ENCODE data around the gene CD69.
"Not testable (repeated sequence)": the region's sequence is repeated elsewhere in the genome, so short reads cannot be mapped to it uniquely, and the experiment has no call there.

The CD69 gene

DNA sequence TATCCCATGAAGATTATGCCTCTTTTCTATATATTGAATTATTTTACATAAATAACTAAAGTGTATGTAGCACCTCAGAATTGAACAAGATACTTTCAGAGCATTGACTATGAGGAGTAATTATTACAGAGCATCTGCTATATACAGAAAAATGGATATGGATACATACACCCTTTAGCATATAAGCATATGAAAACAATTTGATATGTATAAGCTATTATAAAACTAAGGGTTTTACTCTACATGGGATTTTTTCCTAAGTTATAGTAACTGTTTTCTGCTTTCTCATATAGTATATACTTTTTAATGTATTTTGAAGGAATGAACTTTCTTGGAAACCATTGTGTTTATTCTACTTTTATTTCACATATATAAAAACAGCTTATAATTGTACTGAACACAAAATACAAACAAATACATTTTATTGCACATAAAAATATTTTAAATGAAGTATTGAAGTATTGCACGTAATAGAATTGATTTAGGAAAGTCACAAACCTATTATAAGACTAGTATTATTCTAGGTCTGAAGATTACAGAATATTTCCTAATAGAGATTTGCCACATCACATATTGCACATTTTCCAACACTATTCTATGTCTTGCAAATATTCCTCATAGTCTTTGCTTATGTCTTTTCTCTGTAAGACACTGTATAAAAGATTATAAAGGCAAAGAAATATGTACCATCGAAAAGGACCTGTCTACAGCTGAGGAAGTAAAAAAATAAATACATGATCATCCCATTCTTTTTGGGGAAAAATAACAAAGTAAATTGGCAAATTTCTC, 8.4 kb downstream of the CD69 start:
- in situ Hi-C loops (cut with MboI; ENCODE audit: low sequenced_read_pairs) = loop anchor here (5.0 to 10.0 kb wide), 2 partner anchors 35 to 392 kb away; no protein-coding TSS in a partner anchor

DNA sequence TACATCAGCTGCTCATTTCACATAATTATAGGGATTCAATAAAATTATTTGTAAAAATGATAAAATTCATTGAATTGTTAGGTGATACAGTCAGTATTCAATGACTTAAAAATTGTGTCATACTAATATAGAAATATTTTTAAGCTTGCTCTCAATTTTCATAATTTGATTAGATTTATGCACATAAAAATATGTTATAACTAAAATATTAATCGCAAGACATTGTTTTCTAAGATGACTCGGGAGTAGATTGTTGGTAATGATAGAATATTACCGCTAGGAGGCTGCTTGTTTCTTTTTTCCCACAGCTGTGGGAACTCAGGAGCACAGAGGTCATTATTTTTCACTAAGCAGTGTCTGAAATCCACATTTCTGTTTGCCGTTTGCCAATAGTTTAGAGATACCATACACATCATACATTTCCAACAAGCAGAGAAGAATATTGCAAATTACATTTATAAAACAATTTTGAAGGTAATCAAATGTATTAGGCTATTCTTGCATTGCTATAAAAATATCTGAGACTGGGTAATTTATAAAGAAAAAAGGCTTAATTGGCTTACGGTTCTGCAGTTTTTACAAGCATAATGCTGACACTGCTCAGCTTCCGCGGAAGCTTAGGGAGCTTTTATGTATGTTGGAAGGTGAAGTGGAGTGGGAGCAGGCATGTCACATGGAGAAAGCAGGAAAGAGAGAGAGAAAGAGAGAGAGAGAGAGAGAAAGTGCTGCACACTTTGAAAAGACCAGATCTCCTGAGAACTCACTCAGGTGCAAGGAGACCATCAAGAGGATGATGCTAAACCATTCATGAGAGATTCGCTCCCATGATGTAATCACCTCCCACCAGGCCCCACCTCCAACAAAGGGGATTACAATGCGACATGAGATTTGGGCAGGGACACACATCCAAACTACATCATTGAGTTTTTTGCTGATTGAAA, 9.2 kb downstream of the CD69 start:
- in situ Hi-C loops (cut with MboI; ENCODE audit: low sequenced_read_pairs) = loop anchor here (5.0 to 10.0 kb wide), 2 partner anchors 36 to 393 kb away; no protein-coding TSS in a partner anchor

DNA sequence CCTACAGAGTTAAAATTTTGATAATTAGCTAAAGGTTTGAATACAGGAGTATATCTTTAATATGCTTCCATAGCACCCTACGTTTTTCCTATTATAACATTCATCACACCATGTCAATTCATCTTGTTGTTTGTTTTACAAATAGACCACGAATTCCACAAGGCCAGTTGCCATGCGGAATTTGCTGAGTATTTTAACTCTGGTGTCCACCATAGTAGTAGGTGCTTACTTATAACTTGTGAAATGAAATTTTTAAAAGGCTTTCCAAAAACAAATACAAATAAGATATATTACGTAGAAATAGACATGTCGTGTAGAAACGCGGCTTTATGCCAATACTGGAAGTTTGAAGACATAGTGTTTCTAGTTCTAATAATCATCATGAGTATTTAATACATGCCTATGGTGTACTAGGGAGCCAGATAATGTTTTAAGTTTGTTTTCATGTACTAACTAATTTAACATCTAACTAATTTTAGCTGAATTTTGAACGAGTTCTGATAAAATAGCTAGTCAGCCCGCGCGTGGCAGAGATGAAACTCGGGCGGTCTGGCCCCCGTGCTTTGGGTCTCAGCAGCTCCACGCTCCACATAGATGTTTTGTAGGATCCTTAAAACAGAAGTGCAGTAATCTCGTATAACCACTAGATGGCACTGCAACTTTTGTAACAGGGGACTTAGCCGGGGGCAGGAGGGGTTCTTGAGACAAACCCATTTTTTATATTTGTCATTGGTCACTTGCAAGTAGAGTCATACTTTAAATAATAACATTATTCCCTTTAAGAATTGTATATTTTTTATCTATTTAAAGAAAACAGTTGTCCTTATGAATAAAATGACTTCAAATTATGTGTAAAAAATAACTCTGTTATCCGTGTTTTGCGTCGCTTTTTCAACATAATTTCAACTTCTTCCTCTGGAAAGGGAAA, 10.2 kb downstream of the CD69 start:
- in situ Hi-C loops (cut with MboI; ENCODE audit: low sequenced_read_pairs) = loop anchor here (5.0 to 10.0 kb wide), 2 partner anchors 37 to 394 kb away; no protein-coding TSS in a partner anchor

DNA sequence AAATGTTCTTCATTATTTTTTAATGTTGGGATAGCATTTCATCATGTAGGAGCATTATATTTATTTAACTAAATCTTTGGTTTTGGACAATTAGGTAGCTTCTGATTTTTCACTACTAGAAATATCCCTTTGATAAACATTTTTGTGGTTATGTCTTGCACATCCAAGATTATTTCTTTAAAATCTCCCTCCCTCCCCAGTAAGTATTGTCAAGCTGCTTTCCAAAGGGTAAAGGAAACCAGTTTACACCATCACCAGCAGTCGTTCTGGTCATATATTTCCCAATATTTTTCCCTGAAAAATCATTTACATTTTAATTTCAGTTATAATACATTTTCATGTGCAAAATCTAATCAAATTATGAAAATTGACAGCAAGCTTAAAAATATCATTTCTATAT, 11.1 kb downstream of the CD69 start:
- in situ Hi-C loops (cut with MboI; ENCODE audit: low sequenced_read_pairs) = loop anchor here (5.0 to 10.0 kb wide), 3 partner anchors 38 to 395 kb away; no protein-coding TSS in a partner anchor

DNA sequence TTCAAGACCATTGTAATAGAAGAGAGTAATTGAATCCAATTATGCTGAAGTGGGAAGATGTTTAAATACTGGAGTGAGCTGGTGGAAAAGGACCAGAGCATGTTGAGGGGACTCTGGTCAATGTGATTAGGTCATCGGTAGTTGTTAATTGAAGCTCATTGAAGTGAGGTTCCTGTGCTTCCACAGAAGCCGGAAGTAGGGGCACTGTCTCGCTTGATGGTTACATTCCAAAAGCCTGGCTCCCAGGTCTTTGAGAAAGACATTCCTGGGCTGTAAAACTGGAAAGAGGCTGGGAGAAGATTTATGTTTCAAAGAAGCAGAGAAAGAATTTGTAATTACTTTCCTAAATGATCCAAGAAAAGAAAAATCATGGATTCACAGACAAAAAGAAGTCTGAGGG, 15.5 kb downstream of the CD69 start:
- in situ Hi-C loops (cut with MboI; ENCODE audit: low sequenced_read_pairs) = loop anchor here (10.0 kb wide), 1 partner anchor 180 kb away; no protein-coding TSS in a partner anchor

DNA sequence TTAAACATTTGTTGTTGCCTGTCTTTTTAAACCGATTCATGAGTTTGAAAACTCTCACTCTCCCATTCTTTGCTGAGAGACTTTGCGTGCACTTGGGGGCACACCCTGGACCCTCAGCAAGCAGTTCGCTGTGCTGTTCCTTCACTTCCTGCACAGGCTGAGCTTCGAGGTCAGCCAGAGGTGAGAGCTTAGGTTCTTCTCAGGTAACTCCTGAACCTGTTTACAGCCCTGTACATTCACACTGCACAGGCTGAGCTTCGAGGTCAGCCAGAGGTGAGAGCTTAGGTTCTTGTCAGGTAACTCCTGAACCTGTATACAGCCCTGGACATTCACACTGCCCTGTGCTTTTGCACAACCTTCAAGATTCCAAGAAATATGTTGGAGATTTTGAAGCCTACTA, 18.0 kb downstream of the CD69 start:
- in situ Hi-C loops (cut with MboI; ENCODE audit: low sequenced_read_pairs) = loop anchor here (10.0 kb wide), 1 partner anchor 182 kb away; no protein-coding TSS in a partner anchor

DNA sequence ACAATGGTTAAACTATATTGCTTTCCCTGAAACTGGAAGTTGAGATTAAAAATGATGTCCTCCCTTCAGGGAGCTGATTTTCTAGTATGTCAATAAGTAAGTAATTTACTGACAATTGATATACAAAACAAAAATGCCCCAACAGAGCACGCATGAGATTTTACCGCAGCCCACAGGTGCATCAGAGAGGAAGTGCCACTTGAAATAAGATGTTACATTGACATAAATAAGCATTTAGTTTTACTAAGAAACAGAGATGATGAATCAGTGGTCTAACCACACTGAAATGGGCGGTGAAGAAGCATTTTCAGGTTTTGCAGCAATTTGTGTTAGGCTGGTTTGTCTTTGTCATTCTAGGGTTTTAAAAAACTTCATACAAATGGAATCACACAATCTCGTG, 19.0 kb downstream of the CD69 start:
- in situ Hi-C loops (cut with MboI; ENCODE audit: low sequenced_read_pairs) = loop anchor here (10.0 kb wide), 1 partner anchor 183 kb away; no protein-coding TSS in a partner anchor

DNA sequence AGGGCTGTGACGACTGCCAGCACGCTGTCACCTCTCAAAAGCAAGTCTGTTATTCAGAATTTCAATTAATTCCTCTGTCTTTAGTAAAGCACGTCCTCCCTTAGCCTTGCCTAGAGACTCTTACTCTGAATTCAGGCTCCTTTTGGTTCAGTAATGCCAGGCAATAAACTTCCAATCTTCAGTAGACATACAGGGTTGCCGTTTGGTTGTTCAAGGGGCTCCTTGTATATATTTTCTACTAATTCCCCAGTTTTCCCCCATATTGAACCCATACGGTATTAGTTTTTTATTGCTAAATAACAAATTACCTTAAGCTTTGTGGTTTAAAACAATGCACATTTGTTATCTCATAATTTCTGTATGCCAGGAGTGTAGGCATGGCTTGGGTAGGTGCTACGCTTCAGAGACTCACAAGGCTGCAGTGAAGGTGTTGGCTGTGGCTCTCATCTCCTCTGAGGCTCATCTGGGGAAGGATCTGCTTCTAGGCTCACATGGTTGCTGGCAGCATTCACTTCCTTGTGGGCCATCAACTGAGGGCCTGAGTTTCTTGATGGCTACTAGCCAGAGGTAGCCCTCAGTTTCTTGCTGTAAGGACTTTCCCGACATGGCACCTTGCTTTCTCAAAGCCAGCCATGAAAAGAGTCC, 20.5 kb downstream of the CD69 start:
- in situ Hi-C loops (cut with MboI; ENCODE audit: low sequenced_read_pairs) = loop anchor here (10.0 kb wide), 1 partner anchor 185 kb away; no protein-coding TSS in a partner anchor

DNA sequence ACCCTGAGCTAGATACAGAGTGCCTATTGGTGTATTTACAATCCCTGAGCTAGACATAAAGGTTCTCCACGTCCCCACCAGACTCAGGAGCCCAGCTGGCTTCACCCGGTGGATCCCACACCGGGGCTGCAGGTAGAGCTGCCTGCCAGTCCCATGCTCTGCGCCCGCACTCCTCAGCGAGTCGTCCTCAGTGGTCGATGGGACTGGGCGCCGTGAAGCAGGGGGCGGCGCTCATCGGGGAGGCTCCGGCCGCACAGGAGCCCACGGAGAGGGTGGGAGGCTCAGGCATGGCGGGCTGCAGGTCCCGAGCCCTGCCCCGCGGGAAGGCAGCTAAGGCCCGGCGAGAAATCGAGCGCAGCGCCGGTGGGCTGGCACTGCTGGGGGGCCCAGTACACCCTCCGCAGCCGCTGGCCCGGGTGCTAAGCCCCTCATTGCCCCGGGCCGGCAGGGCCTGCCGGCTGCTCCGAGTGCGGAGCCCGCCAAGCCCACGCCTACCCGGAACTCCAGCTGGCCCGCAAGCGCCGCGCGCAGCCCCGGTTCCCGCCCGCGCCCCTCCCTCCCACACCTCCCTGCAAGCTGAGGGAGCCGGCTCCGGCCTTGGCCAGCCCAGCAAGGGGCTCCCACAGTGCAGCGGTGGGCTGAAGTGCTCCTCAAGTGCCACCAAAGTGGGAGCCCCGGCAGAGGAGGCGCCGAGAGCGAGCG, 21.1 kb downstream of the CD69 start:
- in situ Hi-C loops (cut with MboI; ENCODE audit: low sequenced_read_pairs) = loop anchor here (10.0 kb wide), 1 partner anchor 185 kb away; no protein-coding TSS in a partner anchor

DNA sequence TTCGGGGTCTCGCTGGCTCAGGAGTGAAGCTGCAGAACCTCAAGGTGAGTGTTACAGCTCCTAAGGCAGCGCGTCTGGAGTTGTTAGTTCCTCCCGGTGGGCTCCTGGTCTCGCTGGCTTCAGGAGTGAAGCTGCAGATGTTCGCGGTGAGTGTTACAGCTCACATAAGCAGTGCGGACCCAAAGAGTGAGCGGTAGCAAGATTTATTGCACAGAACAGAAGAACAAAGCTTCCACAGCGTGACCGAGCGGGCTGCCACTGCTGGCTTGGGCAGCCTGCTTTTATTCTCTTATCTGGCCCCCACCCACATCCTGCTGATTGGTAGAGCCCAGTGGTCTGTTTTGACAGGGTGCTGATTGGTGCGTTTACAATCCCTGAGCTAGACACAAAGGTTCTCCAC, 21.8 kb downstream of the CD69 start:
- in situ Hi-C loops (cut with MboI; ENCODE audit: low sequenced_read_pairs) = not testable (repeated sequence)

DNA sequence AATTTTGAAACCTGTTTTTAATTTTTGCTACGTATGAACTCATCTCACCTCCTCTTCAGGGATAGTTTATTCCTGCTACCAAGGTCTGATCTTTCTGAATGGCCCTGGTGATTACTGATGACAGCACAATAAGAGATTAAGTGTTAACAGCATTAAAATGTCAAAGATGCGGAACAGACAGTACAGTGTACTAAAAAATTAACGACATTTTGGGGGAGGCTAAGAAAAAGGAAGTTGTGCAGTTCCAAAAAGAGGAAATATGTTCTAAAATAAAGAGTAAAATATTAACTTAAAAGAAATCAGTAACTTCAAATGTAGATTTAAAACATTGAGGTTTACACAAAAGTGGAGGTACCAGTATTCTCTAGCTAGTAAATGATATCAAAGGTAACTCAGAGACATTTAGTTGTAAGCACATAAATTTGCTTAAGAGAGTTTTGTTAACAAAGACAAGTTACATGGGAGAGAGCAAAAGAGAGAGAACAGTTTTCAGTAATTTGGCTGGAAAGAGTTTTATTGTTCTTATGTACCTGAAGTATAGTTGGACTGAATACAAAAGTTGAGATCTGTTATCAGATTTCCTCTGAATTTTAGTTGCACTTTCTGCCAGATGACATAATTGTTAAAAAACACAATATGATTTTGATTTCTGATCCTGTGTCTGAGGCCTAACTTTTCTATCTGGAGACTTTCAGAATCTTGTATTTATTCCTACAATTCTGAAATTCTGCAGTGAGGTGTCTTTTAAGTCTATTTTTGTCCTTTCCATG, 23.6 kb downstream of the CD69 start:
- in situ Hi-C loops (cut with MboI; ENCODE audit: low sequenced_read_pairs) = no loop called here

DNA sequence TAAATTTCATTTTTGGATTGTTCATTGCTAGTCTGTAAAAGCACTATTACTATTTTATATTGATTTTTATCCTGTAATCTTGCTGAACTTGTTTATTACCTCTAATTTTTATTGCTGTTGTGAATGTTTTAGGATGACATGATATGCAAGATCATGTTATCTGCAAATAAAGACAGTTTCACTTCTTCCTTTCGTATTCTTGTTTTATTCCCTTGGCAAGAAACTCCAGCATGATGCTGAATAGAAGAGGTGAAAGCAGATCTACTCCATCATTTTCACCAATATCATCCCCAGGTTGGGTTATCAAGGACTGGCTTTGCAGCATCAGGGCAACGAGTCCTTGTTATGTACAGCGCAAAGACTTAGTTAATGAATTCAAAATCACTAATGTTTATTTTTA, 25.1 kb downstream of the CD69 start:
- in situ Hi-C loops (cut with MboI; ENCODE audit: low sequenced_read_pairs) = no loop called here

DNA sequence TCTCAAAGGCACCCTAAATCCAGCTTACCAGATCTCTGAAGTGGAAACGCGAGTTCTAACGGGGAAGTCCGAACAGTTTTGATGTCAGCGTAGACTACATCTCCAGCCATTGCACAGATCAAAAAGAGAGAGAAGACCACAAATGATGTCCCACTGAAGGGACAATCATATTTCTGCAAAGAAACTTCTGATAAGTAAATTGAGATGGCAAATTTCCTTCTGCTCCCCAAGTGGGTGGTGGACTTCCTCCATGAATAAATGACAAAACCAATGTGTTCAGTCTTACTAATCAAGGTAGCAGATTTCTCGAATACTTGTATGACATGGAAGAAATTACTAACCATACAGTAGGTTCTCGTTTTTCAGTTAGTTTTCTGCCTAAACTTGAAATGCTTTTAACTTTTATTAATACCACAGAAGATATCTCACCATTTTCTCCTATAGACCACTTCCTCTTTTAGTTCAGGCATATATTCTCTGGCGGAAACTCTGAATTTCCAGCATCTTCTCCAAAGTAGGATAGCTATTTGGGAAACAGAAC, 27.7 kb downstream of the CD69 start, which contains the start of gene CLECL1:
Gene CLECL1 (minus strand): TSS at position 177 of the 541 bp plus-strand sequence.
- in situ Hi-C loops (cut with MboI; ENCODE audit: low sequenced_read_pairs) = no loop called here

DNA sequence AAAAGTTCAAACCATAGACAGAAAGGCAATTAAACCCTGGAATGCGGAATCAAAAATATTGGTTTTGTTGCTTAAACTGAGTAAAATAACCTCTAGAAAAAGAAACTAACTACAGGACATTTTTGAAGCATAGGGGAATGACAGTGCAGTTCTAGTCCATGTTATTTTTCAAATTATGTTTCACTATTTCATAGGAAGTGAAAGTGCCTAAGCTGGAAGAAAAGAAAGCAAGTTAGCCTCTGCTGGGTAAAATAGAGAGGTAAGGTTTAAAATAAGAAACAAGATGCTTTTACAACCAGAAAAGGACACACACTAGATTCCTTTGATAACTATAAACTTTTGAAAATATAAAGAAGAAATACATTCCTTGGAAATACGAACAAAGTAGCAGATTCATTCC, 28.9 kb downstream of the CD69 start:
- in situ Hi-C loops (cut with MboI; ENCODE audit: low sequenced_read_pairs) = no loop called here

DNA sequence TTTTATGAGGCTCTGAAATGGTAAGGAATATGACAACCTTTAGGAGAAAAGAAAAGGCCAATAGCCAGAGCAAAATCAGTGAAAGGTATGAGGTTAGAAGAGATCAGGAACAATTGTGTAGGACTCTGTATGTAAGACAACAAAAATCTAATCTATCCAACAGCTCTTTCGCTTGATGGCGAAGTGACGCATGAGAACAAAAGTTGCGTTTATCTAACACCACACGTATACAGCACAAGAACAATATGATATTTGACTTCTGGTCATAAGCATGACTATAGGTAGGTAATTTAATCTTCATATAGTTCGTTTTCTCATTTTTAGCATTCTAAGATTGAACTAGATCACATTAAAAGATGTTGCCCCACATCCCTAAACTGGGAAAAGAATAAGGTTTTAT, 29.3 kb downstream of the CD69 start:
- in situ Hi-C loops (cut with MboI; ENCODE audit: low sequenced_read_pairs) = no loop called here

DNA sequence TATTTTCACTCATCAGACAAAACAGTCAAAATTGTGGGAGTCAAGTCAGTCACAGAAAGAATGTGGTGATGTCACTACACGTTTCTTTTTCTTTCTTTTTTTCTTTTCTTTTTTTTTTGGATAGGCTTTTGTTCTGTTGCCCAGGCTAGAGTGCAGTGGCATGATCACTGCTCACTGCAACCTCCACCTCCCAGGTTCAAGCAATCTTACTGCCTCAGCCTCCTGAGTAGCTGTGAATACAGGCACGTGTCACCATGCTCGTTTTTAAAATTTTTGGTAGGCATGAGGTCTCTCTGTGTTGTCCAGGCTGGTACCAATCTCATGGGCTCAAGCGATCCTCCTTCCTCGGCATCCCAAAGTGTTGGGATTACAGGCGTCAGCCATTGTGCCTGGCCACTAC, 30.1 kb downstream of the CD69 start:
- in situ Hi-C loops (cut with MboI; ENCODE audit: low sequenced_read_pairs) = no loop called here

DNA sequence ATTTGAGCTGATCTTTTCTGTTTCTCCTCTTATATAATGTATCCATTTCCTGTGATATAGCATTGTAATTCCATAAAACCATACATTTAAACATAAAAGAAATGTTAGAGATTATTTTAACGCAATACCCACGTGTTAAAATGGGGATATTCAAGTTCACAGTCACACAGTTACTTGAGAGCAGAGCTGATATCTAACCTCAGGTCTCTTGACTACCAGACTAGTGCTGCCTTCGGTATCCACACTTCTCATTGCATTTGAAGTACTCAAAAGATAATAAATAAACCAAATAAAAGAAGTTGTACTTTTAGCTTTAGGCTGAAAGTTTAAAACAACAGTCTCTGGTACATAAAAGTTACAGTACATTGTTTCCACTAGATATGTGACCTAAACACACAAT, 30.7 kb downstream of the CD69 start:
- in situ Hi-C loops (cut with MboI; ENCODE audit: low sequenced_read_pairs) = no loop called here

DNA sequence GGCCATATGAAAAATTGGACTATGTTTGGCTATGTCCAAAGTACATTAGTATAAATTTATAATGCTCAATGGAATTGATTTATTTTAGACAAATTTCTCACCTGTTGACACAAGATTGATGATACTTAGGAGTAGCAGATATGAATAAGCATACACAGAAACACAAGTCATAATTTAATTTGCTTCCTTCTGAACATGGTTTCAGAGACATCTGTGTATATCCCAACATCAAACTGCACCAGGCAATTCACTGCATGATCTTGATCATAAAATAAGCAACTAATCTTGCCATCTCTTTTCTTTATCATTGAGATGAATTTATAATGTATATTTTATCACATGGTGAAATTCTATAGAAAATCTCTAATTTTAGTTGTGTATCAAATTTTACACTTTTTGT, 31.6 kb downstream of the CD69 start:
- in situ Hi-C loops (cut with MboI; ENCODE audit: low sequenced_read_pairs) = no loop called here

All from HL-60/S4 (cell line).